DMS 273 (cell line): Measurements from ENCODE around the gene MTMR1.

Experiments
- DNase-seq: peaks from one replicate; lab custom pipeline; 2025; ENCODE audit not compliant: unreplicated experiment; lab: John Stamatoyannopoulos, UW

MTMR1 gene

GRCh38 chrX:150692831-150693724, at the start of gene MTMR1:
Gene MTMR1, plus strand, starts transcription at chrX:150693396. Its CDS starts 135 bp downstream, at chrX:150693531.
- DNase-seq = peak; percentile 71

- DNase-seq = no peak
These were observed 49.2 kb upstream of the MTMR1 start for GRCh38 chrX:150643958-150644357.

- no peak for DNase-seq
These were observed 48.8 kb upstream of the MTMR1 start for GRCh38 chrX:150644422-150644821.

GRCh38 chrX:150647331-150647730, 45.9 kb upstream of the MTMR1 start:
- DNase-seq = no peak

DNA sequence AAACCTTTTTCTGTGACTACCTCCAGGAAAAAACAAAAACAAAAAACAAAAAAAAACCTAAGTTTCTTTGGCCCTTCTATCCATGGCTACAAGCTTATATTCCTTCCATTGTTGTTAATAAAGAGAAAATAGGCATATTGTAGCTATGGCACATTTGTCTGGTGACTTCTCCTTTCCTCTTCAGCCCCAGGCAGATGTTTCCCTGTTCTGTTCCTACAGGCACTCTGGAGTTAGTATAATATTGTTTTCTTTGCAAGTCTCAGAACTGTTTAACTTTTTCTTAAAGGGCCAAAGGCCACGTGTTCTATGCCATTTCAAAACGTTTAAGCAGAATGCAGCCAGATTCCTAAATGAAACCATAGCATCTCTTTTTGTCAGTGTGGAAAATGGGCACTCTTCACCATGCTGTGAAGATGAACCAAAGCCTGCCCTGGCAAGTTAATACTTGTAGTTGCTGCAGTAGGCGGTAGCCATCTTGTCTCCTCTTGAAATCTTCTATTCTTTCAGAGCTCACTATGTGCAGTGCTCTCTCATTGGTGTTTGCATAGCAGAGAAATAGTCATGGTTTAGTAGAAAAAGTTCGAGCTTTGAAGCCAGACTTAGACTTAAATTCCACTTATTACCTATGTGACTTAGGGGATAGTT, 44.8 kb upstream of the MTMR1 start:
- no peak for DNase-seq

DNA sequence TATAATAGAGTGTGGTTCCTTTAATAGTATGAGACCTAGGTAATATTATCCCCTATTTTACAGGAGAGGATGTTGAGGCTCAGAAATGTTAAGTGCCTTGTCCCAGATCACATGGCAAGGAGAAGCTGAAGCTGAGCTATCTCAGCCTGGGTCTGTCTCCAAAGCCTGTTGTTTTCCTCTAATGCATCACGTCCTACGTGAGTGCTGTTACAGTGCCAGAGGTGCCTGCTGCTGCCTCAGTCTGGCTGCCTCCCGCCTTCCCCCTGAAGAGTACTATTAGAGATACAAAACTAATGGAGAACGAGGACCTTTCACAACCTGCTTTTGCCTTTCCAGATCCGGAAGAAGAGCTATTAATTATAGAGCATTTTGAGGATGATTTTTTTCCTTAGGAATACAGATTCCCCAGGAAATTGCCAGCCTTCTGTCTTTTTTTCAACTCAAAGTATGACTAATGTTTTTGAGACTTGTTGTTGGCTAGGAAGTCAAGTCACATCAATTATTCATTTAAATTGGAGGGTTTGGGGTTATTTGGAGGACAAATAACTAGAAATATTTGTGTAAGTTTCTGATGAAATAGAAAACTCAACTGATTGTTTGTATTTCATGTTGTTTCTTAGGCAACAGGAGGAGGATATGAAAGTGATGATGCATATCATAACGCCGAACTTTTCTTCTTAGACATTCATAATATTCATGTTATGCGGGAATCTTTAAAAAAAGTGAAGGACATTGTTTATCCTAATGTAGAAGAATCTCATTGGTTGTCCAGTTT, 43.9 kb upstream of the MTMR1 start:
- DNase-seq = peak; percentile 55

DNA sequence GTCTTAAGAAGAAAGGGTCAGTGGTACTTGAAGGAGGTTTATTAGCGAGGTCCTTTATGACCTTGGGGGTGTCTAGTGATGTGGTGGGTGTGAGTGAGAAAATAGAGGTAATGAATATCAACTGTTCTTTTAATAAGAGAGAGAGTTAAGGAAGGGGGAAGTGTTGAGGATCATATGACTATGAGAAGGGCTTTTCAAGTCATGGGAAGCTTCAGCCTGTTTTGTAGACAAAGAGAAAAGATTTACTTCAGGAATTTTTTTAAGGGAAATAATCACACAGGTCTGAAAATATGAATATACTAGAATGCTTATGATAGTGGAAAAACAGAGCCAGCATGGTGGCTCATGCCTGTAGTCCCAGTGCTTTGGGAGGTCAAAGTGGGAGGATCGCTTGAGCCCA, 41.3 kb upstream of the MTMR1 start:
- DNase-seq = no peak

- DNase-seq = no peak
These were observed 37.4 kb upstream of the MTMR1 start for GRCh38 chrX:150655788-150656187.

DNA sequence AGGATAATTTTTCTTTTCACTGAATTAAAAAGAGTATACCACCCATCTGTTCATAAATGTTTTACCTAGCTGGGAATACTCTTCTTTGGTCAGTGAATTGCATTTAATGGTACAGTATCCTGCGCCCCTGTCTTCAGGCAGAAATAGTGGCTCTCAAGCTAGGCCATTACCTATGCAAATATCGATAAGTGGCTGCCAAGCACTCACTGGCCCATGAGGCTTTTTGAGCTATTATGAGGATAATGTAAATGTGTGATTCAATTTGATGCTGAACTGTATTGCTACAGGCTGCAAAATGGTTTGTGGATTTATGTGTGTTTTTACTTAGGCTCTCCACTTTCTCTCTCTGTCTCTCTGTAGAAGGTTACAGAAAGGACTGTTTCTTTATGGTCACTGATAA, 30.1 kb upstream of the MTMR1 start:
- peak; percentile 16 for DNase-seq

- peak; percentile 87 for DNase-seq
These were observed 28.9 kb upstream of the MTMR1 start for GRCh38 chrX:150664290-150664689.

DNA sequence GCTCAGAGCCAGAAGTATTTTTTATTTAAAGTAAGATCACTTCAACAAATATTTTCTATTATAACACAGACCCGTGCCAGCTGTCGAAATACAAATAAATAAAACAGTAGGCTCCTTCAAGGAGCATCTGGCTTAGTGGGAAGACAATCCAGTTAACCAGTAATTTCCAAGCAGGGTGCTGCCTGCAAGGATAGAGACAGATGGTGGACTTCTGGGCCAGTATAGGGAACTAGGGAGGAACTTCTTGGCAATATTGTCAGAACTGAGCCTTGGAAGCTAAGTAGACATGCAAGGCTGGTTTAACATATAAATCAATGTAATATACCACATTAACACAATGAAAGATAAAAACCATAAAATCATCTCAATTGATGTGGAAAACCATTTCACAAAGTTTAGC, 17.0 kb upstream of the MTMR1 start:
- peak; percentile 86 for DNase-seq

DNA sequence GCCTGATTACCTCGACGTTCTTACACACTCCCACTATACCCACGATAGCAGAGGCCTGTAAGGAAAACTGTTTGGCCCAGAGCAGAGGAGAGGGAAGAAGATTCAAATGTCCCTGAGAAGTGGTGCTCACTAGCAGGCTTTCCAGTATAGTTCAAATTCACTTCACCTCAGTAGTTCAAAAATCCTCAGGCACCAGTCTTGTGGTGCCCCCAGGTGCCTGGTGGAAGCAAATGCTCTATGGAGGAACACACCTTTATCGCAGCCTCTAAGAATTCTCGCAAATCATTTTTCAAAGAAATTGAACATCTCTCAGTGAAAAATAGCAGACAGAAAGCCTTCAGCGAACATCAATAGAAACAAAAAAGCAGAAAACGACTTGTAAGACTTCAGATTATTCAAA, 12.2 kb upstream of the MTMR1 start:
- peak; percentile 63 for DNase-seq

GRCh38 chrX:150683112-150683511, 10.1 kb upstream of the MTMR1 start:
- no peak for DNase-seq

- DNase-seq = peak; percentile 83
These were observed 9.6 kb upstream of the MTMR1 start for GRCh38 chrX:150683536-150684146.

DNA sequence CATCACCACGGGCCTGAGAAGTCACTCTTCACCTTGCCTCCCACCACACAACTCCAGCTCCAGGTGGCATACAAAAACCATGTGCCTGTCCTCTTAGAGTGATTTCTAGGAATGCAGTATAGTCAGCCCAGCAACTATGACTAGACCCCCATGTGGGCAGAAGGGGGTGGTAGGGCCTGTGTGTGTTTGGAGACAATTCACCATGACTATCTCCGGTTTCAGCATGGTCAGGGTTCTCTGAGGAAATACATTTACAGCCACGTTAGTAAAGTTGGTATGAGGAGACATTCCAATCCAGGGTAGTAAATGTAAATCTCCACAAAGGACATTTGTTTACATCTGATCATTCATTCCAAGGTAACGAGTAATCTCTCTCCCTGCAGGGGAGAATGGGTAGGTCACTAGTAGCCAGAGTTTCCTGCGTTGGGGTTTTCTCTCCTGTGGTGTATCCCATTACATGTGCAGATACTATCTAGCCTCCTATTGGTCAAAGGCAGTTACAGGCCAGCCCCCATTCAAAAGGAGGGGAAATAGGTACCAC, 4.2 kb upstream of the MTMR1 start:
- DNase-seq = no peak

DNA sequence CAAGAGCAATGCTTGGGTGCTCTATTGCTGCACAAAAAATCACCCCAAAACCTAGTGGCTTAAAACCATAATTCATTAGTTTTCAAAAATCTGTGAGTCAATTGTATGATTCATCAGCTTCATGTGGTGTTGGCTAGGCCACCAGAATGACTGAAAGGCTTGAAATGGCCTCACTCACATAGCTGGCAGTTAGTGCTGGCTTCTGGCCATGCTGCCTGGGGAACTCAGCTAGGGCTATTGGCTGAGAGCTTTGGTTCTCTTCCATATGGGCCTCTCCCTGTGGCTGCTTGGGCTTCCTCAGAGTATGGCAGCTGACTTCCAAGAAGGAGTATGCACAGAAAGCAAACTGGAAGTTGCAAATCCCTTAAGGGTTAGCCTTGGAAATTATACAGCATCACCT, 3.1 kb upstream of the MTMR1 start:
- DNase-seq = peak; percentile 21

DNA sequence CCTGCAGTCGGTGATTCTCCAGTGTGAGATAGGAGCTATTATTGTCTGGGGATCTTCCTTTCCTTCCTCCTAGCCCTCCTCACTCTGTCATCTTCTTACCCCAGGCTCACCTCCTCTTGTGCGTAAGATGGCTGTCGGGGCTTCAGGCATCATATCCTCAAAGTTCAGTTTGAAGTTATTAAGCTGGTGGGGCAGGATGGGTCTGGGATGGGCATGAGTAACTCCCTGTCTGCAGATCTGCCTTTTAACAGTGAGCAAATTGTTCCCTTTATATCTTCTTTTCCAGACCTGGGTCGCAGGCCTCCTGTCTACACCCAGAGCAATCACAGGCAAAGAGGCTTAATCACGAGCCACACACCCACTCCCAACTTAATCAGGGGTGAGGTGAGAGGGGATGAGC, 900 bp upstream of the MTMR1 start:
- no peak for DNase-seq

DNA sequence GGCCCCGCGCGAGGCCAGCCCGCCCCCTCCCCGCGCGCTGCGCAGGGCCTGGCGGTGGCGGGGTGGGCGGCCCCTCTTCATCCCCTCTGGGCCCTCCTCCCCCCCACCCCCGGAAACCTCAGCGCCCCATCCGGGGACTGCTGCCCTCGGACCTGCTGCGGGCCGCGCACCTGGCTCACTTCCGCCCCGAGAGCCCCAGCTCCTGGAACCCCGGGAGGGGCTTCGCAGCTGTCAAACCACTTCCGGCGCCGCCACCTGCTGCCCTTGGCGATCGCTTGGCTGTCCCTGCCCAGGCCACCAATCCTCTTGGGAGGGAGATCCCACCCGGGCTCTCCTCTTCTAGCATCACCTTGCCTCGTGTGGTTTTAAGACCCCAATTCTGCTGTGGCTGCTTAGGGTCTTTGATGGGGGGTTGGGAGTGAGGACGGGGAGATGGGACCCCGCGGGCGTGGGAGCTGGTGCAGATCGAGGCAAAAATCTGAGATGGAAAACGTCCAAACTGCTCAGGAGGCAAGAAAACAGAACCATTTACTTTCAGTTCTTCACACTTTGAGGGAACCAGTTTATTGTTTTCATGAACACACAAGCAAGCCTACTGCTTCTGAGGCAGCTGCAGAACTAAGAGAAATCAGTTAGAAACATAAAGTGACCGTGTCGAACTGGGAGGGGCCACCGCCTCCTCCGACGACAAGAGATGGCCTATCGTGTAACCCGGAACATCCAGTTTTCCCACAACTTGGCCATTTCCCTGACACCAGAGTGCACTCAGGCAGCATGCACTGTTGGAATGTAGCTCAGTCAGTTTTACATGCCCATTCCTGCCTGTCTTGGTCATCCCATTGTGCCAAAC, 754 bp downstream of the MTMR1 start:
- DNase-seq = peak; percentile 84

- peak; percentile 40 for DNase-seq
These were observed 1.7 kb downstream of the MTMR1 start for GRCh38 chrX:150694738-150695410.
